GM12878 (cell line): ENCODE data around the gene COL4A4. TPM values are rescaled to one million over a fixed set of nuclear protein-coding genes. Genes with fewer than 3 reads are reported as not detected.

Source experiments
- ATAC-seq: fragments of 200-7000 bp; cut with Tn5 transposase; 3 replicates; pipeline ENCODE4 v1.9.1; 2020; ENCODE audit warnings: mild to moderate bottlenecking, moderate library complexity
- BruUV-seq: library from RNA; stranded (reverse); fragments of 400-500 nt; replicated peaks from 2 replicates; lab custom pipeline; 2021; lab: Mats Ljungman, UMichigan
- CTCF ChIA-PET: fragments of 300-600 bp; sonication (Branson Sonifier 250); formaldehyde crosslinking; extraction: SDS; loops from one replicate; lab custom pipeline; 2021; ENCODE audit warnings: inconsistent platforms; lab: Yijun Ruan, JAX
- POLR2A ChIA-PET: fragments of 350-600 bp; formaldehyde crosslinking; extraction: SDS; loops from one replicate; lab custom pipeline; 2021; ENCODE audit warnings: inconsistent platforms; lab: Charles Lee
- RAD21 ChIA-PET: fragments of 300-600 bp; sonication (Branson Sonifier 250); formaldehyde crosslinking; loops from one replicate; lab custom pipeline; 2023; ENCODE audit warnings: antibody characterized with exemption; ENCODE audit not compliant: unreplicated experiment; lab: Charles Lee
- SMC1A ChIA-PET: fragments of 300-600 bp; sonication (Branson Sonifier 250); formaldehyde crosslinking; loops from one replicate; lab custom pipeline; 2023; ENCODE audit not compliant: unreplicated experiment, uncharacterized antibody; lab: Charles Lee
- DNase-seq: peaks from one replicate; pipeline ENCODE4 v3.0.0-alpha.2; 2011; ENCODE audit warnings: low read depth, low spot score
- FAIRE-seq: peaks from 3 replicates; lab custom pipeline; 2011; peaks lifted over from hg19 to GRCh38; lab: Jason Lieb, UNC
- H2AFZ ChIP-seq: 2 replicates; pipeline ENCODE4 v1.6.0; 2011; ENCODE audit warnings: low read depth, low read length, control low read depth; ENCODE audit not compliant: control insufficient read depth
- H3K27ac ChIP-seq: 2 replicates; pipeline ENCODE4 v1.5.1; 2011; ENCODE audit warnings: control low read depth; ENCODE audit not compliant: control insufficient read depth, insufficient read depth
- H3K27me3 ChIP-seq, 2 experiments: replicated peaks in 1 of 2; 2 replicates each; pipeline versions ENCODE4 v1.6.0 to v1.6.1; 2011; ENCODE audit warnings: low read length in 1 of 2; ENCODE audit not compliant: control insufficient read depth in 2 of 2, insufficient read depth in 2 of 2
- H3K36me3 ChIP-seq, 2 experiments: 2 replicates each; pipeline ENCODE4 v1.5.1; 2011; ENCODE audit warnings: low read length in 1 of 2; ENCODE audit not compliant: control insufficient read depth in 2 of 2, insufficient read depth in 2 of 2
- H3K4me1 ChIP-seq: 2 replicates; pipeline ENCODE4 v1.6.1; 2011; ENCODE audit warnings: mild to moderate bottlenecking, low read length, moderate library complexity, mixed read lengths; ENCODE audit not compliant: control insufficient read depth, insufficient read depth
- H3K4me2 ChIP-seq: 2 replicates; pipeline ENCODE4 v1.6.0; 2011; ENCODE audit warnings: control low read depth; ENCODE audit not compliant: control insufficient read depth, insufficient read depth
- H3K4me3 ChIP-seq: fragments of 200-600 bp; sonication (generic); 2 replicates; pipeline ENCODE4 v1.5.1; 2016
- H3K79me2 ChIP-seq: 2 replicates; pipeline ENCODE4 v1.6.0; 2011; ENCODE audit warnings: low read length; ENCODE audit not compliant: control insufficient read depth, insufficient read depth
- H3K9ac ChIP-seq: 2 replicates; pipeline ENCODE4 v1.8.0; 2011; ENCODE audit warnings: low read length, control low read depth, mixed read lengths; ENCODE audit not compliant: control insufficient read depth, insufficient read depth
- H3K9me3 ChIP-seq: replicated peaks from 3 replicates; pipeline ENCODE4 v1.5.1; 2011; ENCODE audit warnings: mild to moderate bottlenecking, low read length; ENCODE audit not compliant: control insufficient read depth, insufficient read depth
- H4K20me1 ChIP-seq: 2 replicates; pipeline ENCODE4 v1.6.0; 2011; ENCODE audit not compliant: control insufficient read depth, insufficient read depth
- E2F4 ChIP-seq: IDR thresholded peaks from 2 replicates; pipeline ENCODE4 v1.6.1; 2012; ENCODE audit warnings: low read depth, low read length, improper control_type of control experiment
- EGR1 ChIP-seq, 2 experiments: IDR thresholded peaks; 1 replicate in 1 of 2; 2 replicates in 1 of 2; pipeline ENCODE4 v1.6.1; 2011 to 2012; ENCODE audit warnings: low read depth in 2 of 2, low read length in 2 of 2, borderline replicate concordance in 1 of 2, mild to moderate bottlenecking in 1 of 2, moderate library complexity in 1 of 2
- EP300 ChIP-seq, 2 experiments: fragments of 150-350 bp in 1 of 2; IDR thresholded peaks; 2 replicates each; pipeline ENCODE4 v1.6.1; 2011 to 2012; ENCODE audit warnings: low read depth in 2 of 2, low read length in 2 of 2, borderline replicate concordance in 1 of 2, improper control_type of control experiment in 1 of 2, inconsistent platforms in 1 of 2; ENCODE audit not compliant: control insufficient read depth in 1 of 2
- FOS ChIP-seq: IDR thresholded peaks from 3 replicates; pipeline ENCODE4 v1.6.1; 2011; ENCODE audit warnings: borderline replicate concordance; ENCODE audit not compliant: insufficient read length; ENCODE audit errors: extremely low read depth
- IKZF2 ChIP-seq, 2 experiments: fragments of 450-650 bp; IDR thresholded peaks; 2 replicates each; pipeline ENCODE4 v1.6.1; 2017; ENCODE audit warnings: mild to moderate bottlenecking in 2 of 2, moderate library complexity in 2 of 2
- JUNB ChIP-seq: IDR thresholded peaks from 2 replicates; pipeline ENCODE4 v1.6.1; 2016; ENCODE audit warnings: antibody characterized with exemption, mild to moderate bottlenecking
- NBN ChIP-seq: fragments of 450-650 bp; IDR thresholded peaks from 2 replicates; pipeline ENCODE4 v1.6.1; 2016
- POU2F2 ChIP-seq: IDR thresholded peaks from 3 replicates; pipeline ENCODE4 v1.6.1; 2011; ENCODE audit warnings: low read depth, mild to moderate bottlenecking, low read length, borderline replicate concordance
- SKIL ChIP-seq: fragments of 450-650 bp; IDR thresholded peaks from 2 replicates; pipeline ENCODE4 v1.6.1; 2017; ENCODE audit warnings: mild to moderate bottlenecking, low read depth, inconsistent platforms; ENCODE audit not compliant: poor library complexity, severe bottlenecking
- SREBF1 ChIP-seq: IDR thresholded peaks from 2 replicates; pipeline ENCODE4 v1.6.1; 2012; ENCODE audit warnings: mild to moderate bottlenecking, low read length
- SUZ12 ChIP-seq: fragments of 200-600 bp; sonication (generic); IDR thresholded peaks from one replicate; pipeline ENCODE4 v1.6.1; 2018; ENCODE audit warnings: antibody characterized with exemption, mild to moderate bottlenecking; ENCODE audit not compliant: unreplicated experiment
- ZNF24 ChIP-seq: fragments of 450-650 bp; IDR thresholded peaks from 2 replicates; pipeline ENCODE4 v1.6.1; 2017; ENCODE audit warnings: antibody characterized with exemption, mild to moderate bottlenecking
- ZNF274 ChIP-seq: IDR thresholded peaks from one replicate; pipeline ENCODE4 v1.8.0; 2011; ENCODE audit not compliant: insufficient read length, insufficient read depth
- whole genome bisulfite sequencing: methylation state at CpG from one replicate; pipeline ENCODE4 v1.1.6; 2016; ENCODE audit warnings: low lambda C conversion rate; ENCODE audit not compliant: insufficient replicate concordance, insufficient coverage; ENCODE audit errors: missing lambda C conversion rate; 5-methylcytosine and 5-hydroxymethylcytosine counted together
- in situ Hi-C: fragments of 300-500 bp; cut with MboI; formaldehyde crosslinking; loops from 9 replicates; pipeline ENCODE4 v1.14.3; 2018; ENCODE audit warnings: mixed read lengths
- intact Hi-C: fragments of 100-400 bp; cut with micrococcal nuclease; formaldehyde crosslinking; loops from one replicate; pipeline ENCODE4 v1.14.2; 2022; ENCODE audit not compliant: unreplicated experiment
- polyA plus RNA-seq, 11 experiments: library from polyadenylated mRNA; depleted of rRNA in 4 of 11; unstranded in 6 of 11; stranded (reverse) in 5 of 11; fragments of >200 nt; fragmentation: Nextera tagmentation in 4 of 11; fragmentation: Illumina TruSeq in 1 of 11; extraction: Ambion mirVana in 4 of 11; extraction: Trizol in 1 of 11; gene quantifications; 1 replicate in 1 of 11; 2 replicates in 10 of 11; pipeline versions ENCODE4 v1.2.1 to v1.2.3, GENCODE V29; 2011 to 2016; ENCODE audit warnings: inconsistent platforms in 2 of 11, missing spikeins in 2 of 11, low read depth in 1 of 11
- total RNA-seq, 4 experiments: library from RNA; depleted of rRNA in 3 of 4; stranded (reverse); fragments of >200 nt in 3 of 4; fragmentation: Illumina TruSeq in 1 of 4; extraction: Trizol in 1 of 4; gene quantifications; 2 replicates each; pipeline versions ENCODE4 v1.2.1 to v1.2.3, GENCODE V29; 2013 to 2021

The COL4A4 gene
- total and polyA plus RNA-seq, 10 of the 15 experiments (the other 5 are each of a cell fraction or from before 2014, with no cell fraction given) = 0.19 to 4.0 (median 2.1) TPM

GRCh38 chr2:227204452-227204851 is 40.4 kb upstream of the COL4A4 start:
- no peaks in the 10 kb centered on the region for H3K27me3 ChIP-seq
- H3K79me2 ChIP-seq = no peaks in the 10 kb centered on the region
- ATAC-seq = no peak
- H3K4me3 ChIP-seq = no peak overlapping the region
- H3K27ac ChIP-seq = no peak overlapping the region
- H3K9me3 ChIP-seq = no peaks in the 10 kb centered on the region
- H3K4me1 ChIP-seq = no peaks in the 10 kb centered on the region
- no peak overlapping the region for H3K4me2 ChIP-seq
- no peak overlapping the region for H2AFZ ChIP-seq
- TF ChIP-seq EGR1 (IDR thresholded peaks at IDR 0.05; ENCODE audit: borderline replicate concordance in 1 of 2, low read depth in 2 of 2, low read length in 2 of 2) = no peak
- TF ChIP-seq SREBF1 = no peak
- no peak for TF ChIP-seq FOS
- TF ChIP-seq SKIL = no peak
- TF ChIP-seq ZNF274 = no peak
- no peak for TF ChIP-seq SUZ12
- TF ChIP-seq POU2F2 = no peak
- TF ChIP-seq E2F4 = no peak
- TF ChIP-seq EP300 (IDR thresholded peaks at IDR 0.05; ENCODE audit: borderline replicate concordance in 1 of 2, control insufficient read depth in 1 of 2, low read depth in 2 of 2, low read length in 2 of 2) = no peak
- TF ChIP-seq NBN = no peak
- no peak for TF ChIP-seq ZNF24
- no peak for TF ChIP-seq IKZF2 (IDR thresholded peaks at IDR 0.05)
- TF ChIP-seq JUNB = no peak
- intact Hi-C loops = no loop called here
- RAD21 ChIA-PET = interaction anchor here (1.2 kb wide), 1 partner anchor 34 kb away, joined by 4 read pairs; no protein-coding TSS in a partner anchor
- no TSS peak for BruUV-seq
- in situ Hi-C loops = no loop called here
- H3K36me3 ChIP-seq = no peaks in the 10 kb centered on the region
- POLR2A ChIA-PET = no interaction called here
- CTCF ChIA-PET = no interaction called here
- SMC1A ChIA-PET = interaction anchor here (1.1 to 1.9 kb wide), 2 partner anchors 33 to 35 kb away, joined by 3 to 4 read pairs; no protein-coding TSS in a partner anchor
- no peak for FAIRE-seq
- no peak for DNase-seq
- no peaks in the 10 kb centered on the region for H4K20me1 ChIP-seq
- WGBS = 89% methylated on average over 4 of the region's 4 CpGs
- no peak overlapping the region for H3K9ac ChIP-seq
